ENCODE results near the gene ATP1A3.

Gene ATP1A3

GRCh38 chr19:41930926-41931592 lies 63.0 kb downstream of the ATP1A3 start:
- Histone ChIP-seq H3K79me2 (ENCODE audit: low read length) (no peaks in the 10 kb centered on the region), H3K9ac (ENCODE audit: low read length) (no peak overlapping the region), H3F3A (ENCODE audit: insufficient read depth, low read length) (no peaks in the 10 kb centered on the region), H4K20me1 (ENCODE audit: insufficient read depth, low read length) (no peaks in the 10 kb centered on the region), H3K27ac (ENCODE audit: low read length) (no peak overlapping the region), H3K4me2 (ENCODE audit: low read depth, low read length) (no peak overlapping the region), H3K4me3 (ENCODE audit: low read length) (no peak overlapping the region), H3K36me3 (replicated peaks; ENCODE audit: insufficient read depth, low read length) (no peaks in the 10 kb centered on the region), H3K9me2 (replicated peaks; ENCODE audit: insufficient read depth, low read length) (no peaks in the 10 kb centered on the region), H2AFZ (ENCODE audit: low read length) (no peak overlapping the region), H3K9me3 (replicated peaks; ENCODE audit: insufficient read depth, low read length) (no peaks in the 10 kb centered on the region), H3K27me3 (replicated peaks; ENCODE audit: insufficient read depth, low read length) (peaks cover 87% of the 10 kb centered on the region), H3K4me1 (ENCODE audit: low read length) (peaks cover 7% of the 10 kb centered on the region; the same call in 1 of the 2 replicates)
- DNase-seq: no peak
- TF ChIP-seq EZH2phosphoT487 (IDR thresholded peaks at IDR 0.05; ENCODE audit: low read length) (no peak), CTCF (IDR thresholded peaks at IDR 0.05; ENCODE audit: low read length) (peak; percentile 42)

GRCh38 chr19:41930322-41930722 lies 63.7 kb downstream of the ATP1A3 start:
- TF ChIP-seq EZH2phosphoT487 (IDR thresholded peaks at IDR 0.05; ENCODE audit: low read length): no peak
- TF ChIP-seq CTCF (IDR thresholded peaks at IDR 0.05; ENCODE audit: low read length): no peak
- TF ChIP-seq EZH2 (optimal IDR thresholded peaks at IDR 0.05; ENCODE audit: low read depth, low read length): no peak
- Histone ChIP-seq H3K9me3 (replicated peaks; ENCODE audit: insufficient read depth, low read length) (no peaks in the 10 kb centered on the region), H3K4me3 (ENCODE audit: low read length) (no peak overlapping the region), H3K36me3 (replicated peaks; ENCODE audit: insufficient read depth, low read length) (no peaks in the 10 kb centered on the region), H3K27me3 (replicated peaks; ENCODE audit: insufficient read depth, low read length) (peaks cover 89% of the 10 kb centered on the region), H3K9me2 (replicated peaks; ENCODE audit: insufficient read depth, low read length) (no peaks in the 10 kb centered on the region), H3K9ac (ENCODE audit: low read length) (no peak overlapping the region), H3K4me1 (ENCODE audit: low read length) (peaks cover 7% of the 10 kb centered on the region; the same call in 1 of the 2 replicates), H3K27ac (ENCODE audit: low read length) (no peak overlapping the region), H4K20me1 (ENCODE audit: insufficient read depth, low read length) (no peaks in the 10 kb centered on the region), H3F3A (ENCODE audit: insufficient read depth, low read length) (no peaks in the 10 kb centered on the region), H2AFZ (ENCODE audit: low read length) (no peak overlapping the region), H3K79me2 (ENCODE audit: low read length) (no peaks in the 10 kb centered on the region), H3K4me2 (ENCODE audit: low read depth, low read length) (no peak overlapping the region)
- DNase-seq: no peak

GRCh38 chr19:41929536-41930071 lies 64.4 kb downstream of the ATP1A3 start:
- TF ChIP-seq EZH2phosphoT487 (IDR thresholded peaks at IDR 0.05; ENCODE audit: low read length): no peak
- TF ChIP-seq EZH2 (optimal IDR thresholded peaks at IDR 0.05; ENCODE audit: low read depth, low read length): no peak
- no peak for TF ChIP-seq CTCF (IDR thresholded peaks at IDR 0.05; ENCODE audit: low read length)
- Histone ChIP-seq H3K9me3 (replicated peaks; ENCODE audit: insufficient read depth, low read length) (no peaks in the 10 kb centered on the region), H3K9me2 (replicated peaks; ENCODE audit: insufficient read depth, low read length) (no peaks in the 10 kb centered on the region), H3F3A (ENCODE audit: insufficient read depth, low read length) (no peaks in the 10 kb centered on the region), H2AFZ (ENCODE audit: low read length) (no peak overlapping the region), H3K4me3 (ENCODE audit: low read length) (no peak overlapping the region), H3K36me3 (replicated peaks; ENCODE audit: insufficient read depth, low read length) (no peaks in the 10 kb centered on the region), H3K79me2 (ENCODE audit: low read length) (no peaks in the 10 kb centered on the region), H3K4me1 (ENCODE audit: low read length) (peaks cover 7% of the 10 kb centered on the region; the same call in 1 of the 2 replicates), H3K4me2 (ENCODE audit: low read depth, low read length) (no peak overlapping the region), H3K27ac (ENCODE audit: low read length) (no peak overlapping the region), H4K20me1 (ENCODE audit: insufficient read depth, low read length) (no peaks in the 10 kb centered on the region), H3K9ac (ENCODE audit: low read length) (no peak overlapping the region), H3K27me3 (replicated peaks; ENCODE audit: insufficient read depth, low read length) (peaks cover 92% of the 10 kb centered on the region)
- DNase-seq: no peak
